CD4-positive, alpha-beta T cell treated with Interleukin-2 at 100 ng/mL for 4 hours (primary cell): Measurements from ENCODE around the gene DNMT1.

ENCODE experiments used
- DNase-seq: peaks from one replicate; pipeline ENCODE4 v3.0.0-alpha.2; 2020; ENCODE audit warnings: low spot score

Gene DNMT1

GRCh38 chr19:10112895-10113591 is 81.7 kb downstream of the DNMT1 start:
- peak; percentile 72 for DNase-seq

- DNase-seq, result peak; percentile 46
Measured at GRCh38 chr19:10112037-10112761, 82.6 kb downstream of the DNMT1 start.

GRCh38 chr19:10111405-10111811 is 83.3 kb downstream of the DNMT1 start, which contains the start of gene P2RY11:
Gene P2RY11, plus strand, starts transcription at chr19:10111693. Its CDS starts 29 bp downstream, at chr19:10111722.
- peak; percentile 66 for DNase-seq

GRCh38 chr19:10110972-10111317 is 83.8 kb downstream of the DNMT1 start:
- DNase-seq, result no peak

GRCh38 chr19:10110076-10110971 is 84.4 kb downstream of the DNMT1 start:
- no peak for DNase-seq

GRCh38 chr19:10109528-10109927 is 85.2 kb downstream of the DNMT1 start:
- DNase-seq, result no peak

GRCh38 chr19:10107817-10108367 is 86.9 kb downstream of the DNMT1 start:
- DNase-seq, result no peak

- DNase-seq, result no peak
Measured at GRCh38 chr19:10107254-10107653, 87.5 kb downstream of the DNMT1 start.

GRCh38 chr19:10106100-10106936 is 88.4 kb downstream of the DNMT1 start, which contains the start of gene PPAN:
Gene PPAN, plus strand, starts transcription at chr19:10106362. Its CDS starts 33 bp downstream, at chr19:10106395.
- DNase-seq, result peak; percentile 98

GRCh38 chr19:10105509-10106099 is 89.1 kb downstream of the DNMT1 start:
- DNase-seq, result peak; percentile 50

GRCh38 chr19:10104665-10105508 is 89.9 kb downstream of the DNMT1 start:
- peak; percentile 92 for DNase-seq

GRCh38 chr19:10104130-10104513 is 90.6 kb downstream of the DNMT1 start:
- no peak for DNase-seq

GRCh38 chr19:10102787-10103236 is 91.9 kb downstream of the DNMT1 start:
- DNase-seq, result no peak

- no peak for DNase-seq
Measured at GRCh38 chr19:10100163-10100785, 94.5 kb downstream of the DNMT1 start.

GRCh38 chr19:10096615-10096963 is 98.2 kb downstream of the DNMT1 start:
- no peak for DNase-seq

- DNase-seq, result peak; percentile 92
Measured at GRCh38 chr19:10095948-10096614, 98.7 kb downstream of the DNMT1 start.

- DNase-seq, result no peak
Measured at GRCh38 chr19:10095622-10095947, 99.2 kb downstream of the DNMT1 start.

GRCh38 chr19:10093295-10094186 is 101.2 kb downstream of the DNMT1 start:
- no peak for DNase-seq
